ENCODE measurements around the gene TEX35.

- TF ChIP-seq EZH2 (IDR thresholded peaks at IDR 0.05; ENCODE audit: low read length, unreplicated experiment) = no peak
- no peak for TF ChIP-seq CTCF (conservative IDR thresholded peaks at IDR 0.05; ENCODE audit: low read depth, low read length)
Measured at GRCh38 chr1:178497903-178498478, 14.9 kb upstream of the TEX35 start.

All from PC-3 (cell line).